Measurements from ENCODE around the gene MC2R. TPM values are rescaled to one million over a fixed set of nuclear protein-coding genes. Genes with fewer than 3 reads are reported as not detected.

Gene MC2R
- total and polyA plus RNA-seq, 2 experiments from 2014 or later = not detected

- no peak overlapping the region for H2AFZ ChIP-seq
- no peak overlapping the region for H3K4me3 ChIP-seq
- no peak overlapping the region for H3K27ac ChIP-seq
- no peaks in the 10 kb centered on the region for H3K27me3 ChIP-seq (replicated peaks; ENCODE audit: insufficient read depth)
- H3K4me1 ChIP-seq (ENCODE audit: insufficient read depth) = no peaks in the 10 kb centered on the region
- H3K9me3 ChIP-seq (ENCODE audit: low read depth) = no peaks in the 10 kb centered on the region
- no peaks in the 10 kb centered on the region for H3K9me2 ChIP-seq (ENCODE audit: insufficient read depth)
- no peak overlapping the region for H3K4me2 ChIP-seq (ENCODE audit: unreplicated experiment)
- H3K9ac ChIP-seq = no peak overlapping the region
- H3K79me2 ChIP-seq (ENCODE audit: insufficient read depth) = no peaks in the 10 kb centered on the region
- no peaks in the 10 kb centered on the region for H3F3A ChIP-seq (ENCODE audit: insufficient read depth)
- no peaks in the 10 kb centered on the region for H3K36me3 ChIP-seq (ENCODE audit: low read depth)
- WGBS, 2 experiments (ENCODE audit: low coverage in 1 of 2, low lambda C conversion rate in 2 of 2, missing lambda C conversion rate in 2 of 2) = 42 to 48% methylated on average over 3 of the region's 3 CpGs
- no peak for DNase-seq
- TF ChIP-seq EZH2phosphoT487 (IDR thresholded peaks at IDR 0.05; ENCODE audit: insufficient read depth, low read depth) (no peak), EZH2 (IDR thresholded peaks at IDR 0.05; ENCODE audit: insufficient read depth, poor library complexity, severe bottlenecking) (no peak)
- in situ Hi-C loops (cut with MboI) = no loop called here
- H4K20me1 ChIP-seq (ENCODE audit: insufficient read depth) = no peaks in the 10 kb centered on the region
These were observed 18.7 kb upstream of the MC2R start for GRCh38 chr18:13934058-13934457.

GRCh38 chr18:13932285-13933025 is 17.1 kb upstream of the MC2R start:
- Histone ChIP-seq H3K4me3 (no peak overlapping the region), H3K27me3 (replicated peaks; ENCODE audit: insufficient read depth) (no peaks in the 10 kb centered on the region), H3K4me1 (ENCODE audit: insufficient read depth) (no peaks in the 10 kb centered on the region), H2AFZ (no peak overlapping the region), H3K36me3 (ENCODE audit: low read depth) (no peaks in the 10 kb centered on the region), H3F3A (ENCODE audit: insufficient read depth) (no peaks in the 10 kb centered on the region), H3K79me2 (ENCODE audit: insufficient read depth) (no peaks in the 10 kb centered on the region), H3K4me2 (ENCODE audit: unreplicated experiment) (no peak overlapping the region), H3K27ac (no peak overlapping the region), H4K20me1 (ENCODE audit: insufficient read depth) (no peaks in the 10 kb centered on the region), H3K9me3 (ENCODE audit: low read depth) (no peaks in the 10 kb centered on the region), H3K9ac (no peak overlapping the region), H3K9me2 (ENCODE audit: insufficient read depth) (no peaks in the 10 kb centered on the region)
- in situ Hi-C loops (cut with MboI) = no loop called here
- 35 to 36% methylated on average over 10 of the region's 10 CpGs for WGBS, 2 experiments (ENCODE audit: low coverage in 1 of 2, low lambda C conversion rate in 2 of 2, missing lambda C conversion rate in 2 of 2)
- no peak for TF ChIP-seq EZH2phosphoT487 (IDR thresholded peaks at IDR 0.05; ENCODE audit: insufficient read depth, low read depth)
- no peak for TF ChIP-seq EZH2 (IDR thresholded peaks at IDR 0.05; ENCODE audit: insufficient read depth, poor library complexity, severe bottlenecking)
- DNase-seq = no peak

GRCh38 chr18:13930964-13931363 is 15.6 kb upstream of the MC2R start:
- 32 to 34% methylated on average over 2 of the region's 2 CpGs for WGBS, 2 experiments (ENCODE audit: low coverage in 1 of 2, low lambda C conversion rate in 2 of 2, missing lambda C conversion rate in 2 of 2)
- H2AFZ ChIP-seq = no peak overlapping the region
- no peaks in the 10 kb centered on the region for H3K4me1 ChIP-seq (ENCODE audit: insufficient read depth)
- H3K36me3 ChIP-seq (ENCODE audit: low read depth) = no peaks in the 10 kb centered on the region
- H4K20me1 ChIP-seq (ENCODE audit: insufficient read depth) = no peaks in the 10 kb centered on the region
- H3K79me2 ChIP-seq (ENCODE audit: insufficient read depth) = no peaks in the 10 kb centered on the region
- H3K9me3 ChIP-seq (ENCODE audit: low read depth) = no peaks in the 10 kb centered on the region
- H3K4me2 ChIP-seq (ENCODE audit: unreplicated experiment) = no peak overlapping the region
- no peaks in the 10 kb centered on the region for H3K9me2 ChIP-seq (ENCODE audit: insufficient read depth)
- H3K27ac ChIP-seq = no peak overlapping the region
- no peak overlapping the region for H3K9ac ChIP-seq
- no peaks in the 10 kb centered on the region for H3K27me3 ChIP-seq (replicated peaks; ENCODE audit: insufficient read depth)
- TF ChIP-seq EZH2phosphoT487 (IDR thresholded peaks at IDR 0.05; ENCODE audit: insufficient read depth, low read depth) (no peak), EZH2 (IDR thresholded peaks at IDR 0.05; ENCODE audit: insufficient read depth, poor library complexity, severe bottlenecking) (no peak)
- H3F3A ChIP-seq (ENCODE audit: insufficient read depth) = no peaks in the 10 kb centered on the region
- DNase-seq = no peak
- H3K4me3 ChIP-seq = no peak overlapping the region
- in situ Hi-C loops (cut with MboI) = no loop called here

- TF ChIP-seq EZH2 (IDR thresholded peaks at IDR 0.05; ENCODE audit: insufficient read depth, poor library complexity, severe bottlenecking) = no peak
- TF ChIP-seq EZH2phosphoT487 (IDR thresholded peaks at IDR 0.05; ENCODE audit: insufficient read depth, low read depth) = no peak
- Histone ChIP-seq H3K9me2 (ENCODE audit: insufficient read depth) (no peaks in the 10 kb centered on the region), H2AFZ (no peak overlapping the region), H3F3A (ENCODE audit: insufficient read depth) (no peaks in the 10 kb centered on the region), H3K27ac (no peak overlapping the region), H4K20me1 (ENCODE audit: insufficient read depth) (no peaks in the 10 kb centered on the region), H3K4me1 (ENCODE audit: insufficient read depth) (no peaks in the 10 kb centered on the region), H3K79me2 (ENCODE audit: insufficient read depth) (no peaks in the 10 kb centered on the region), H3K9me3 (ENCODE audit: low read depth) (no peaks in the 10 kb centered on the region), H3K36me3 (ENCODE audit: low read depth) (no peaks in the 10 kb centered on the region), H3K4me3 (no peak overlapping the region), H3K27me3 (replicated peaks; ENCODE audit: insufficient read depth) (no peaks in the 10 kb centered on the region), H3K4me2 (ENCODE audit: unreplicated experiment) (no peak overlapping the region), H3K9ac (no peak overlapping the region)
- WGBS, 2 experiments (ENCODE audit: low coverage in 1 of 2, low lambda C conversion rate in 2 of 2, missing lambda C conversion rate in 2 of 2) = 57 to 61% methylated on average over 3 of the region's 3 CpGs
- in situ Hi-C loops (cut with MboI) = no loop called here
- no peak for DNase-seq
These were observed 7.9 kb upstream of the MC2R start for GRCh38 chr18:13923221-13923620.
